DMS 273 treated with DMSO at 0.1 percent for 48 hours (cell line): Measurements from ENCODE around the gene LRRC49.

ENCODE experiments used
- DNase-seq: peaks from one replicate; lab custom pipeline; 2025; lab: John Stamatoyannopoulos, UW

Gene LRRC49

GRCh38 chr15:71052356-71052755 lies 159.7 kb downstream of the LRRC49 start:
- no peak for DNase-seq

GRCh38 chr15:71054286-71054952 lies 161.8 kb downstream of the LRRC49 start:
- DNase-seq = no peak

GRCh38 chr15:71055461-71055860 lies 162.8 kb downstream of the LRRC49 start:
- no peak for DNase-seq

- DNase-seq = peak; percentile 8
These were observed 163.5 kb downstream of the LRRC49 start for GRCh38 chr15:71056111-71056510.

- DNase-seq = no peak
These were observed 164.5 kb downstream of the LRRC49 start for GRCh38 chr15:71057143-71057542.

DNA sequence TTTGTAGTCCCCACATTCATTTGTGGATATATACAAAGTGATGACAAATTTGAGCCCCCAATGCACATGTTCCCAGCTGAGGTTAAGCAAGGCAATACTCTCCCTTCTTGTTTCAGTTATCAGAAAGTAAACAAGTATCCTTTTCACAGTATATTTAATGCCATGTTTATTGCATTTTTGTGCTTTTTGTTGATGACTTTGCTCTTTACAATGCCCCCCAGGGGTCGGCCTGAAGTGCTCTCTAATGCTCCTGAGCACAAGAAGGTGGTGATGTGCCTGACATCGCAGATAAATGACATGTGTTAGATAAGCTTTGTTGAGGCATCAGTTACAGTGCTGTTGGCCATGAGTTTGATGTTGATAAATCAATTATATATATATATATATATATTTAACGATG lies 165.0 kb downstream of the LRRC49 start:
- no peak for DNase-seq

DNA sequence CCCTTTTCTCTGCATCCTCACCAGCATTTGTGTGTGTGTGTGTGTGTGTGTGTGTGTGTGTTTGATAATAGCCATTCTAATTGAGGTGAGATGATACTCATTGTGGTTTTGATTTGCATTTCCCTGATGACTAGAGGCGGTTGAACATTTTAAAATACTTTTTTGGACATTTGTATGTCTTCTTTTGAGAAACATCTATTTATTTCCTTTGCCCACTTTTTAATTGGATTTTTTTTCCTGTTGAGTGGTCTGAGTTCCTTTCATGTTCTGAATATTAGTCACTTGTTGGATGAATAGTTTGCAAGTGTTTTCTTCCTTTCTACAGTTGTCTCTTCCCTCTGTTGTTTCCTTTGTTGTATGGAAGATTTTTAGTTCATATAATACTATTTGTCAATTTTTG lies 168.4 kb downstream of the LRRC49 start:
- no peak for DNase-seq

- no peak for DNase-seq
These were observed 174.4 kb downstream of the LRRC49 start for GRCh38 chr15:71066983-71067382.

DNA sequence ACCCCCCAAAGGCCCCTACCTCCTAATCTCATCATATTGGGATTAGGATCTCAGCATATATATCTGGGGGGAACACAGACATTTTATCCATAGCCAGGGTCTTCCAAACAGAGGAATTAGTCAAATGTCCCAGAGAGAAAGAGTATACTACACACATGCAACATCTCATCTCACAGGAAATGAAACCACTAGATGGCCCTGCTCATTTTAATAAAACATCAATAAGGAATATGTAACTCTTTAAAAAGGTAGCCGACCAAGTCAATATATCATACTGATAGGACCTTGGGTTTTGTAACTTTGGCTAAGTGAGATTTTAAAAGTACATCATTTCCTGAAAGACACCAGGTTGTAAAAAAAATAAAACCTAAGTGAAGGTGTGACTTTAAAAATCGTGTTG lies 177.1 kb downstream of the LRRC49 start:
- no peak for DNase-seq

GRCh38 chr15:71071529-71071928 lies 178.9 kb downstream of the LRRC49 start:
- DNase-seq = no peak

GRCh38 chr15:71072423-71072822 lies 179.8 kb downstream of the LRRC49 start:
- DNase-seq = no peak

GRCh38 chr15:71078506-71079207 lies 186.0 kb downstream of the LRRC49 start:
- DNase-seq = no peak

DNA sequence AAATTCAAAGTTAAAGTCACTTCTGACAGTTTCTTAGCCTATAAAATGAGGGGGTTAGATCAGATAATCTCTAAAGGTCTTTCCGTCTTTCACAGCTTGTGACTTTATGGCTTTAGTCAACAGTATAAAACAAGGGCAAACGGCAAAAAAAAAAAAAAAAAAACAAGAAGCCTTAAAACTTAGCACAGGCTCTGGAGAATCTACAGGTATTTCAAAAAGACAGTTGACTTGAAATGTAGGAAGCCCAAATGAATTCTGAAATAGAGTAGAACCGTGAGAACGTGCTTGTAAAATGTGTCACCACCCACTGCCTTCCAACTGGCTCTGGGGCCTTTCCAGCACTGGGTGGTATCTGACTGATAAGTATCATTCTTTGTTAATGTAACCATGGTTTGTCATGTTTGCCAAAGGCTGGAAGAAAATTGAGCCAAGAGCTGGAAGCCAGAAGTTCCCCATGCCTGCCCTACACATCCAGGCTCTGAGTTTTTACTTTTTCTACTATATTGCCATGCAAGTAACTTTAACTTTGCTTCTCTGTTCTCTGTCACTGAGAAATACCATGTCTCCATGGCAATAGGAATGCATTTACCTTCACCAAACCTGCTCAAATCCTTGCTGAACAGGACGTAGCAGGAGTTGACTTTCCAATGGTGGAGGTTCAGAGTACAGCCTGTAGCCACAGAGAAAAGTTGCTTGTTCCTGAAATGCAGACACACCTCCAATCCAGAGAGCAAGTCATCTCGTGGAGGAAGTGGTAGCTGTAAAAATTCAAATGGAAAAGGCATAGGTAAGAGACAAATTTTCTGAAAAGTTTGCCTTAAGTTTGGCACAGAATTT lies 186.8 kb downstream of the LRRC49 start:
- no peak for DNase-seq

DNA sequence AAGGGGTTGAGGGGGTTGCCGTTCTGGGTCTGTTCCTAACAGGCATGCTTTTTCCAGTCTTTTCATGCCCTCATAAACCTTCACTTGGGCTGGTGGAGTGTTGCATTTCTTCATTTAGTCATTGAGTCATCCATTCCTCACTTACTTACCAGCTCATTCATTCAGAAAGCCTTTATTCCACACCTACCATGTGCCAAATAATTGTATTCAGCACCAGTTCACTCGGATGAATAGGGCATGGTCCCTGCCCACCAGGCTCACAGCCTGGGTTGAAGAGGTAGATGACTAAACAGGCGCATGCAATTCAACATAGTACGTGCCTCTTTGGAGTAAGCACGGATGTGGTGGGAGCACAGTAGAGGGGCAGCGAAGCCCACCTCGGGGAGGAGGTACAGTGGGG lies 187.5 kb downstream of the LRRC49 start:
- DNase-seq = no peak

DNA sequence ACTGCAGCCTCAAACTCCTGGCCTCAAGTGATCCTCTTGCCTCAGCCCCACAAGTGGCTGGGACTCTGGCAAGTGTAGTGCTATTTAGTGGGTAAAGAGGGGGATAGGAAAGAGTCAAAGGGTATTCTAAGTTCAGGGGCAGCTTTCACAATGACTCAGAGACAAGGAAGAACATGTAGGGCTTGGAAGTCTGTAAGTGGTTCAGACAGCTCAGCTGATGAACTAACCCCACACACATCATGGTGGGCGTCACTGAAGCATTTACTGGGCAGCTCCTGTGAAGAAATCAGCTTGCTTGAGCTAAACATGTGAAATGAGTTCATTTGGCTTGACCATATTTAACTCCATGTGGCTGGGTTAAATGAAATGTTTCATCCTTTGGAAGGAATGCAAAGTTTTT lies 188.1 kb downstream of the LRRC49 start:
- DNase-seq = no peak

DNA sequence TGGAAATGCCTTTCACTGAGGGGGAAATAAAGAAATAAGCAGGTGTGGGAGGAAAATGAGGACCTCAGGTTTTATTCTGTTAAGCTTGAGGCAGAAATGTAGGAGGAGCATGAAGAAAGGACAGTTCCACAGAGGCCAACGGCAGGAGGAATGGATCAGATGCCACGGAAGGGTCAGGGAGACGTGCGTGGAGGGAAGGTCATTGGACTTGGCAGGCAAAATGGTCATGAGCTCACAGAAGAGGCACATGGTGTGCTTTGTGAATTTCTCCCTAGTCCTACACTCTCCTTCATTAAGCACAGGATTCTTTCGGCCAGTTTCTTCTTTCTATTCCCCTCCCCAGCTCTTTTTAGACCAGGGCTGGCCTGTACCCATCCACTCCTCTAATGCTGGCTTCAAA lies 190.2 kb downstream of the LRRC49 start:
- no peak for DNase-seq

GRCh38 chr15:71083349-71083748 lies 190.7 kb downstream of the LRRC49 start:
- DNase-seq = no peak

DNA sequence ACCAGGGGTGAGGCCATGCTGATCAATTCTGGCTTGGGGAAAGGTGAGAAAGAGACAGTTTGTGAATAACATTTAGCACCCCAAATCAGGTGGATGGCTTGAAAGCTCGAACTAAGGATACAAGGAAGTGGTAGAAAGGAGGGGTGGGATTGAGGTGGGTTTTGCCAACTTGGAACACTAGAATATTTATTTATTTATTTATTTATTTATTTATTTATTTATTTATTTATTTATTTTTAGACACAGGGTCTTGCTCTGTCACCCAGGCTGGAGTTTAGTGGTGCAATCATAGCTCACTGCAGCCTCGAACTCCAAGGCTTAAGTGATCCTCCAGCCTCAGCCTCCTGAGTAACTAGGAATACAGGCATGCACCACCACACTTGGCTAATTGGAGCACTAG lies 191.6 kb downstream of the LRRC49 start:
- no peak for DNase-seq

- no peak for DNase-seq
These were observed 193.2 kb downstream of the LRRC49 start for GRCh38 chr15:71085809-71086208.

- no peak for DNase-seq
These were observed 195.5 kb downstream of the LRRC49 start for GRCh38 chr15:71088155-71088554.

DNA sequence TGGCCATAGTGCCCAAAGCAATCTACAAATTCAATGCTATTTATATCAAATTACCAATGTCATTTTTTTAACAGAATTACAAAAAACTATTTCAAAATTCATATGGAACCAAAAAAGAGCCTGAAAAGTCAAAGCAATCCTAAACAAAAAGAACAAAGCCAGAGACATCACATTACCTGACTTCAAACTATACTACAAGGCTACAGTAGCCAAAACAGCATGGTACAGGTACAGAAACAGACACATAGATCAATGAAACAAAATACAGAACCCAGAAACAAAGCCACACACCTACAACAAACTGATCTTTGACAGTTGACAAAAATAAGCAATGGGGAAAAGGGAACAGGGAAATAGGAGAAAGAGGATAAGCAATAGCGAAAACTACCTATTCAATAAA lies 196.1 kb downstream of the LRRC49 start:
- no peak for DNase-seq

DNA sequence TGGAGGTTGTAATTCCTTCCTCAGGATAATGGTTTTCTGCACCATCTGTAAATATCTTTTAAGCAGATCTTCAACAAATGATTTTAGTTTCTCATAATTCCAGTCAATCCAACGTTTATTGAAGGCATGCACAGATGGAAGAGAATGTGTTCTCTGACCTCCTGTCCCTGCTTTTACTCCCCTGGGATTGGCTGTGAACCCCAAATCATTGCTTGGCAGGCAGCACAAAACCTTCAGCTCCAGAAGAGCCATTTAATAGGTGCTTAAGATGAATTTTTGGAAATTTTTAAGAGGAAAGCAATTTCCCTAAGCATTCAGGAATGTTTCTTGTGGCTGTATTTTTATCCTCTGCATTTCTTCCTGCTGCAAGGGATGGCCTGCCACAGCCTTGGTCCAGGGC lies 197.2 kb downstream of the LRRC49 start:
- no peak for DNase-seq

DNA sequence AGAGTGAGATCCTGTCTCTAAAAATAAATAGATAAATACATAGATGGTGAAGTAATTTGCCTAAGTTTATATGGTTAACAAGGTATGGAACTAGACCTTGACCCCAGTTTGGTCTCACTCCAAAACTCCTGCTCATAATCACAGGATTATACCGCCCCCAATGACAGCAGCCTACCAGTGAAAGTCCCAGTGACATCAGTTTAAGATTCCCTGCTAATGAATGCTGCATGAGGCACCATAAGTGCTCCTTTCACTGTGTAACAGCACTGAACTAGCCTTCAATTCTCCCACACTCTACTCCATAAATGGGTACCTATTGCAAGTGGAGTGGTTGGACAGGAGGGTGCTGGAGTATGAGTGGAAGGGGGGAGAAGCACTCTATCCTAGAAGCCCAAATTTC lies 199.0 kb downstream of the LRRC49 start:
- DNase-seq = no peak
